Subcutaneous adipose tissue (tissue), 4 donors: ENCODE results near the gene IQGAP2. TPM values are rescaled to one million over a fixed set of nuclear protein-coding genes. Genes with fewer than 3 reads are reported as not detected.

Source experiments
- CTCF ChIP-seq: fragments of 450-650 bp; IDR thresholded peaks from one replicate; pipeline ENCODE4 v1.5.1; 2016; ENCODE audit warnings: low read depth, mild to moderate bottlenecking, control low read depth, antibody characterized with exemption, moderate library complexity
- total RNA-seq, 4 donors: library from RNA; depleted of rRNA; stranded (reverse); fragments of >200 nt; gene quantifications; one replicate each; pipeline ENCODE4 v1.1.0, GENCODE V29; 2016

Gene IQGAP2
- total RNA-seq, 4 donors from 2014 or later: 16.8 to 119 (median 57.0) TPM

GRCh38 chr5:76728965-76729364, 325.9 kb downstream of the IQGAP2 start:
- TF ChIP-seq CTCF: no peak

GRCh38 chr5:76729373-76730290, 326.5 kb downstream of the IQGAP2 start:
- no peak for TF ChIP-seq CTCF

- TF ChIP-seq CTCF: no peak
Measured at GRCh38 chr5:76732405-76733048, 329.4 kb downstream of the IQGAP2 start.

GRCh38 chr5:76733049-76733417, 329.9 kb downstream of the IQGAP2 start:
- no peak for TF ChIP-seq CTCF

- TF ChIP-seq CTCF: no peak
Measured at GRCh38 chr5:76735762-76736545, 332.9 kb downstream of the IQGAP2 start.

- TF ChIP-seq CTCF: no peak
Measured at GRCh38 chr5:76736679-76737556, 333.8 kb downstream of the IQGAP2 start.
